Activated naive CD4-positive, alpha-beta T cell treated with anti-CD3 and anti-CD28 coated beads, Interleukin-2, amount 10 ng/mL, durations not matched to agents 5 hours and 36 hours (primary cell): Measurements from ENCODE around the gene NAA10. TPM values are rescaled to one million over a fixed set of nuclear protein-coding genes. Genes with fewer than 3 reads are reported as not detected.

Experiments
- microRNA-seq: library from miRNA; unstranded; fragments of <30 nt; microRNA quantifications from one replicate; pipeline ENCODE4 v1.2.0, GENCODE V29; 2022; ENCODE audit warnings: borderline microRNAs expressed, borderline replicate concordance
- total RNA-seq, 2 experiments: library from RNA; stranded (reverse); gene quantifications; one replicate each; pipeline ENCODE4 v1.2.3, GENCODE V29; 2021

Gene NAA10
- total RNA-seq: 10 to 100 TPM; 70.8 to 79.0 TPM

DNA sequence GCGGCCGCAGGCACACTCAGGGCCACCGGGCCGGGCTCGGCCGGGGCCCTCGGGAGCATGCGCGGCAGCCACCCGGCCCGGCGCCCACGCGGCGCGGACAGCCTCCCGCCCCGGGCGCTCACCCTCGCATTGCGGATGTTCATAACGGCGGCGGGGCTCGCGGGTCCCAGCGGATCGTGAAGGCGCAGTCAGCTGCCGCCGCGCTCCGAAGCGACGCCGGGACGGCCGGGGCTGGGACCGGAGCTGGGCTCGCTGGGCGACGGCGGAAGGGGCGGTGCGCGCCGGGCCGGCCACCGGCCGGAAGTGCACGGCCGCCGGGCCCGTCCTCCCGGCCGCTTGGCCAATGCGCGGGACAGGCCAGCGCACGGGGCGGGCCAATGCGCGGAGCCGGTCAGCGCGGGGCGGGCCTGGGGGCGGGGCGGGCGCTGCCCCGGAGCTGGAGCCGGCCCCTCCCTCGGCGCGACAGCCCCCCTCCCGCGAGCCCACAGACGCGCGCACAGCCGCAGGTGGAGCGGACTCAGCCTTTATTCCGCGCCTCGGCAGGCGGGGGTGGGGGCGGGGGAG is at the start of gene NAA10:
NAA10 (minus strand) TSS at position 276 of the 564 bp plus-strand sequence; CDS start at position 143, 133 bp downstream.

DNA sequence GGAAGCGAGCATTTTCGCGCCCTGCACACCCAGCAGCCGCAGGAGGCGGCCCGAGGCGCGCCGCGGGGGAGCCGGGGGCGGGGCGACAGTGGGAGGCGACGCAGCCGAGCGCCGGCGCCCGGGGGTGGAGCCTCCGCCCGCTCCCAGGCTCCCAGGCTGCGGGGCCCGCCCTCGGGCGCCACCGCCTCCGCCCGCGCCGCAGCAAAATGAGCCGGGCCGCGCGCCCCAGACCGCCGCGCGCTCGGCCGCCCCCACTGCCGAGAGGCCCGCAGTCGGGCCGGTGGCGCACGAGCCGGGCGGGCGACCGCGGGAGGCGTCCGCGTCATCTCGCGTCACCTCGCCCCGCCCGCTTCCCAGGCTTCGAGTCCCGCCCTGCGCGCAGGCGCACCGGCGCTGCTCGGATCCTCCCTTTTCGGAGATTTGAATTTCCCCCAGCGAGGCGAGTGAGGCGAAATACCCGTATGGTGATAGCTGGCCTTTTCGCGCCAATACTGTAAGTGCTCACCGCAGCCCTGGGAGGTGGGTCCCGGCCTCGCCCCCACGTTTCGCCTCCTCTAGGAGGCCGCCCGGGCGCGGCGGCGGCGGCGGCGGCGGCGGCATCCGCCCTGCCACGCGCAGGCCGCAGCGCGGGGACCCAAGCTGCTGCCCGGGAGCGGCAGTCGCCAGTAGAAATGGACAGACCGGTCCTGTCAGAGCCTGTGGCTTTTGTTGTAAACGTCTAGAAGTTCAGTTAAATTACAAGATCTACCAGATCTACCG is 37.7 kb upstream of the NAA10 start, which contains the start of gene TMEM187:
TMEM187 (plus strand) TSS at position 387 of the 759 bp plus-strand sequence. CDS start 9,309 bp downstream, outside the sequence.

GRCh38 chrX:153971450-153972367 is 36.9 kb upstream of the NAA10 start, which contains the start of gene HCFC1:
TSS of gene HCFC1 (minus strand) at chrX:153971818. CDS start at chrX:153970840, 978 bp downstream.

DNA sequence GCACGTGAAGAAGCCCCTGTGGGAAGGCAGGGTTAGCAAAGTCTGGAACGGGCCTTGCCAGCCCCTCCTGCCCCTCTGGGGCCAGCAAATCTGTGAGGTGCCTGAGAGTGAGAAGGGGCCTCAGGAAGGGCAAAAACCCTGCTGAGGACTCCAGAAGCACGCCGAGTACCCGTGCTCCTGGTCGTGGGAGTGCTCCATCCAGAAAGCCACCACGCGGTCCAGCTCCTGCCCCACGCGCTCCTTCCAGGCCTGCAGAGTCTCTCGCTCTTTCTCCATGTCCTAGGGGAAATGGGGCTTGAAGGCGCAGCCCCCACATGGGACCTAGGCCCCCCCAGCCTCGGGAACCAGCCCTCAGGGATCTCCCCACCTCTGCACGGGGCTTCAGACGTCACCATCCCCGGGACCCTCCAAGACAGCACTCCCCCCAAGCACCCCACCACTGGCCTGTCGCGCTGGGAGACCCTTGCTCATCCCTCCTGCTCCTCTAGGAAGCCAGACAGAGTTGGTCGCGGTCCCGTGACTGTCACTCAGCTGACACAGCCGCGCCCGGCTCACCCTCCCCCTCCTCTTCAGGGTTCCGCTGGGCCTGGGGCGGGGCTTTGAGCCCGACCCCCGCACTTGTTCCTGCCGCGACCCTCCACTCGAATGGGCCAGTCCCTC is 9.4 kb upstream of the NAA10 start, which contains the start of gene RENBP:
RENBP (minus strand) TSS at position 504 of the 660 bp plus-strand sequence; CDS start at position 471, 33 bp downstream.

DNA sequence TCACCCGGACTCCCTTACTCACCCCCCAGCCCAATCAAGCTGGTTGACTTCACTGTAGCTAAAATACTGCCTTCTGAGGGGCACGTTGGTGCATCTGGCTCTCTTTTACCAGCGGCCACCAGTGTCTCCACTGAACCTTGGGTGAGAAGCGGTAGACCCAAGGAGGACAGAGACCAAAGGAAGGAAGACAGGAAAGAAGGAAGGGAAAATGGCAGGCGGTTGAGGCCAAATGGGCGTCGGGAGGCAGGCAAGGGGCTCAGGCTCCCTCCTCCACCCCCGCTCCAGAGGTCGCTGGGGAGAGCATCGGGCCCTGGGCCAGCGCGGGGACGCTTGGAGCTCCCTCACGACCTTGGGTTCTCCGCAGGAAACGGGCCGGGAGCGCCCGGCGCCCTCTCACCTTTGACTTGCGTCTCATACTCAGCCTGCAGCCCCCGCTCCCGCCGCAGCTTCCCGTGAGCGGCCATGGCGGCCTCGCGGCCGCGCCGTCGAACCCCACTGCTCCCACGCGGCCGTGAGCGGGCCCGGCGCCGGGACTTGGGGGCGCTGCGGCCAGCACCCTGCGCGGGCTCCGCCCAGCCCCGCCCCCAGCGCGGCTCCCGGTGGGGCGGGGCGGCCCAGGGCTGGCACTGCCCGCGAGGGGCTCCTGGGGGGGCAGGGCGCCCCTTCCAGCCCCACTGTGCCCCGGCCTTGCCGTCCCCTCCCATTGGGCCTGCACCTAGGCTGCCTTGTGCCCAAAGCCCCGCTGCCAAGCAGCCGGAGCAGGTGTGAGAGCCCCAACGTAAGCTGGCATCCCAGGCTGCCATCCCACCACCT is 8.9 kb downstream of the NAA10 start, which contains the start of gene ARHGAP4:
ARHGAP4 (minus strand) TSS at position 526 of the 813 bp plus-strand sequence; CDS start at position 464, 62 bp downstream.

GRCh38 chrX:153903991-153904957 is 30.6 kb downstream of the NAA10 start, which contains the start of gene AVPR2:
TSS of gene AVPR2 (plus strand) at chrX:153904673. CDS start at chrX:153905146, 473 bp downstream.

DNA sequence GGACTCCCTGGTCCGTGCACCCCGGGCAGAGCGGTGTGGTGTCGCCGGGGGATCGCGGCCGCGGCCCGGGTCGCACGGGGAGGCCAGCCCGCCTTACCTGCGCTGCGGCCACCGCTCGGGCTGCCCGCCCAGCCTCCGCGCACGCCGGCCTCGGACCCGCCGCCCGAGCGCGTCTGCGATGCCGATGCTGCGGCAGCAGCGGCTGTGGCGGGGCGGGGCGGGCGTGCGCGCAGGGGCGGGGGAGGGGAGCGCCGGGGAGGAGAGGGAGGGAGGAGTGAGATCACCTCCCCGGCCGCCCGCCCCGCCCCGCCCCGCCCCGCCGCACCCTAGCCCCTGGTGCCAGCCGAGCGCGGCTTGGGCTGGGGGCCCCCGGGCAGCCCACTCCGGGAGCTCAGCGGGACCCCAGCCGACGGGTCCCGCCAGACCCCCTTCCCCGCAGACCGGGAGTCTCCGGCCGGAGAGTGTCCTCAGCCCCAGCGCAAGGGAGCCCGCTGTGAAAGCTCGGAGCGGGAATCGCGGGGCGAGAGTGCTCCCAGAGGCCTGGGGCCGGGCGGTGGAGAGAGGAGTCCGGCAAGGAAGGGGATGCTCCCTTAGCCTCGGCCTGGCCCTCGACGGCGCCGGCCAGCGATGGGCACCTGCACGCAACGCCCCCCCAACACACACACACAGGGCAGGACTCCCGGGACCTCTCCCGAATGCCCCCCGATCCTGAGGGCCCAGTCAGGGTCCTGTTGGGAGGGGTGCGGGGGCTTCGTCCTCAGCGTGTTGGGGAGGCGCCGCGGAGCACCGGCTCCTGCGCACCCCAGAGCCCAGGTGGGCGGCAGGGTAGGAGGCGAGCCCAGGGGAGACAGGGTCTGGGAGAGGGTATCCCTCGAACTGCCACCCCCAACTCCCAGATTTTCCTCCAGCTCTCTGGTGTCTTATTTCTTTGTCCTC is 48.6 kb downstream of the NAA10 start, which contains the start of gene L1CAM:
L1CAM (minus strand) TSS at position 206 of the 936 bp plus-strand sequence. CDS start 10,337 bp downstream, outside the sequence.

Small RNA genes within 50 kb of the gene (microRNA-seq; reads per million reads assigned to microRNA genes)
- not detected for gene MIR3202-1
- gene MIR3202-2: not detected

Other genes starting within 250 kb of the NAA10 start
- 1 to 10 TPM; 1.4 to 1.5 TPM for gene SLC6A8, start 247.1 kb downstream of the NAA10 start, total RNA-seq
- 100 to 1,000 TPM; 139 TPM for gene BCAP31, start 210.7 kb downstream of the NAA10 start, total RNA-seq
- gene ABCD1, start 210.2 kb downstream of the NAA10 start, total RNA-seq: 10 to 100 TPM; 13.2 to 13.8 TPM
- under 1 TPM; 0.05 to 0.55 TPM for gene PLXNB3, start 170.8 kb downstream of the NAA10 start, total RNA-seq
- gene SRPK3, start 154.0 kb downstream of the NAA10 start, total RNA-seq: not detected
- 10 to 100 TPM; 61.1 to 63.0 TPM for gene IDH3G, start 140.7 kb downstream of the NAA10 start, total RNA-seq
- 100 to 1,000 TPM; 227 to 246 TPM for gene SSR4, start 140.4 kb downstream of the NAA10 start, total RNA-seq
- gene PDZD4, start 104.5 kb downstream of the NAA10 start, total RNA-seq: 1 to 10 TPM; 1.1 to 1.5 TPM
- 1 to 10 TPM in 1 of 2 experiments, under 1 TPM in 1; 0.55 to 2.4 TPM for gene L1CAM, start 48.9 kb downstream of the NAA10 start, total RNA-seq
- not detected for gene AVPR2, start 30.4 kb downstream of the NAA10 start, total RNA-seq
- gene ARHGAP4, start 8.8 kb downstream of the NAA10 start, total RNA-seq: 100 to 1,000 TPM; 343 to 353 TPM
- gene RENBP, start 9.6 kb upstream of the NAA10 start, total RNA-seq: 10 to 100 TPM; 27.1 to 28.6 TPM
- 10 to 100 TPM; 85.2 to 94.5 TPM for gene HCFC1, start 36.8 kb upstream of the NAA10 start, total RNA-seq
- 10 to 100 TPM; 10.5 to 10.7 TPM for gene TMEM187, start 37.7 kb upstream of the NAA10 start, total RNA-seq
- gene IRAK1, start 84.9 kb upstream of the NAA10 start, total RNA-seq: 10 to 100 TPM; 97.9 to 99.2 TPM
- gene MECP2, start 162.7 kb upstream of the NAA10 start, total RNA-seq: 10 to 100 TPM; 59.6 to 61.8 TPM
- gene OPN1LW, start 209.2 kb upstream of the NAA10 start, total RNA-seq: not detected
- not detected for gene OPN1MW, start 247.6 kb upstream of the NAA10 start, total RNA-seq